Stimulated activated CD4-positive, alpha-beta T cell treated with anti-CD3 and anti-CD28 coated beads, Interleukin-4, amount 100 ng/mL, for 1 hour (primary cell): Measurements from ENCODE around the gene LRRC17.

Experiments used
- DNase-seq: peaks from one replicate; pipeline ENCODE4 v3.0.0-alpha.2; 2020

Gene LRRC17

GRCh38 chr7:102990642-102991041, 77.8 kb downstream of the LRRC17 start:
- DNase-seq = no peak

- DNase-seq = no peak
These were observed 78.3 kb downstream of the LRRC17 start for GRCh38 chr7:102991077-102991539.

- DNase-seq = no peak
These were observed 78.9 kb downstream of the LRRC17 start for GRCh38 chr7:102991540-102992214.

- no peak for DNase-seq
These were observed 79.7 kb downstream of the LRRC17 start for GRCh38 chr7:102992509-102992937.

GRCh38 chr7:102992938-102993717, 80.3 kb downstream of the LRRC17 start:
- DNase-seq = no peak

GRCh38 chr7:102993718-102994029, 80.9 kb downstream of the LRRC17 start:
- DNase-seq = no peak

- no peak for DNase-seq
These were observed 81.8 kb downstream of the LRRC17 start for GRCh38 chr7:102994567-102994966.
